Bronchial epithelial cell (primary cell): ENCODE data around the gene PBX1. TPM values are rescaled to one million over a fixed set of nuclear protein-coding genes. Genes with fewer than 3 reads are reported as not detected.

Experiments used
- DNase-seq: peaks from one replicate; pipeline ENCODE4 v3.0.0-alpha.2; 2010; ENCODE audit warnings: low read depth
- FAIRE-seq: peaks from 2 replicates; lab custom pipeline; 2011; peaks lifted over from hg19 to GRCh38; lab: Jason Lieb, UNC
- H3K27me3 ChIP-seq: 2 replicates; pipeline ENCODE4 v1.5.1; 2011; ENCODE audit warnings: low read length; ENCODE audit not compliant: control insufficient read depth, insufficient read depth
- H3K36me3 ChIP-seq: 2 replicates; pipeline ENCODE4 v1.5.1; 2011; ENCODE audit warnings: low read length; ENCODE audit not compliant: control insufficient read depth, insufficient read depth
- H3K4me3 ChIP-seq: 2 replicates; pipeline ENCODE4 v1.5.1; 2011; ENCODE audit warnings: mild to moderate bottlenecking, low read depth, low read length, control low read depth
- total RNA-seq: library from RNA; depleted of rRNA; stranded (reverse); fragments of >200 nt; gene quantifications from 2 replicates; pipeline ENCODE4 v1.2.1, GENCODE V29; 2014
- TF ChIP-seq, protein P1 (sequence below): IDR thresholded peaks from 2 replicates; pipeline ENCODE4 v1.5.1; 2011; ENCODE audit warnings: mild to moderate bottlenecking, moderate library complexity, low read length, control low read depth, inconsistent platforms; ENCODE audit not compliant: insufficient read depth, severe bottlenecking

The PBX1 gene
- total RNA-seq, 1 donor from 2014 or later, result 3.2 TPM

DNA sequence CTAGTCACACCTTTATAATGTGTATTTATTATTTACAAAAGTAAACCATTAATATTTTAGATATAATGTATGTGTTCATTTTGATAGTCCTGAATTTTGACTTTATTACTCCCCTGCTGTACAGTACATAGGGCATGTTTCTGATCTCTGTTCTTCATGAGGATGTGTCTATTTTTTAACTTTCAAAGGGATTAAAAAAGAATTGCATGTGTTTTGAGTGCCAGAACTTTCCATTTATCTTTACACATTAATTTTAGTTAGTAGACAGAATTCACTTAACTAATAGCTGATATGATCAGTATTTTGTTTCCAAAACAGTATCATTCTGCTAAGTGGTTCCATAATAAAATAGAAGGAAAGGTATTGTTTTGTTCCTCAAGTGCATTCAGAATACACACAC, 3.1 kb downstream of the PBX1 start:
- DNase-seq (peak; percentile 15), FAIRE-seq (no peak)
- TF ChIP-seq, protein P1, sequence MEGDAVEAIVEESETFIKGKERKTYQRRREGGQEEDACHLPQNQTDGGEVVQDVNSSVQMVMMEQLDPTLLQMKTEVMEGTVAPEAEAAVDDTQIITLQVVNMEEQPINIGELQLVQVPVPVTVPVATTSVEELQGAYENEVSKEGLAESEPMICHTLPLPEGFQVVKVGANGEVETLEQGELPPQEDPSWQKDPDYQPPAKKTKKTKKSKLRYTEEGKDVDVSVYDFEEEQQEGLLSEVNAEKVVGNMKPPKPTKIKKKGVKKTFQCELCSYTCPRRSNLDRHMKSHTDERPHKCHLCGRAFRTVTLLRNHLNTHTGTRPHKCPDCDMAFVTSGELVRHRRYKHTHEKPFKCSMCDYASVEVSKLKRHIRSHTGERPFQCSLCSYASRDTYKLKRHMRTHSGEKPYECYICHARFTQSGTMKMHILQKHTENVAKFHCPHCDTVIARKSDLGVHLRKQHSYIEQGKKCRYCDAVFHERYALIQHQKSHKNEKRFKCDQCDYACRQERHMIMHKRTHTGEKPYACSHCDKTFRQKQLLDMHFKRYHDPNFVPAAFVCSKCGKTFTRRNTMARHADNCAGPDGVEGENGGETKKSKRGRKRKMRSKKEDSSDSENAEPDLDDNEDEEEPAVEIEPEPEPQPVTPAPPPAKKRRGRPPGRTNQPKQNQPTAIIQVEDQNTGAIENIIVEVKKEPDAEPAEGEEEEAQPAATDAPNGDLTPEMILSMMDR, result no peak
- no peaks in the 10 kb centered on the region for H3K36me3 ChIP-seq
- no peaks in the 10 kb centered on the region for H3K27me3 ChIP-seq
- H3K4me3 ChIP-seq, result no peak overlapping the region

DNA sequence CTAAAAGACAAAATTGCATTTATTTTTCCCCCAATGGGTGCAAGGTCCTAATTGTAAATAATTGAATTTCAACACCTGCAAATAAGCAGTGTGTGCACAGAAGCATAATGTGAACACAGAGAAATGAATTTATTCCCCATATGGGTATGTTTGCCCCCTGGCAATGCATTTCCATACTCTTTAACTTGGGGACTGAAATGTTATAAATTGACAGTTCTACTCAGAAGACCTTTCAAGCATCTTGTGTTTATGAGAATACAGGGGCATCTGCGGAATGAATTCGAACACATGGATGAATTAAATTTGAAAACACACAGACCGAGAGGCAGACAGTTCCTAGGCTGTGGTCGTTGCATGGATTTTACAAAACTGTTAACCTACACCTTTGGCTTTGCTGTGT, 3.5 kb downstream of the PBX1 start:
- DNase-seq, result peak; percentile 23
- Histone ChIP-seq H3K36me3 (no peaks in the 10 kb centered on the region), H3K27me3 (no peaks in the 10 kb centered on the region), H3K4me3 (peak overlapping the region; percentile 13)
- TF ChIP-seq, protein P1, result no peak
- no peak for FAIRE-seq

DNA sequence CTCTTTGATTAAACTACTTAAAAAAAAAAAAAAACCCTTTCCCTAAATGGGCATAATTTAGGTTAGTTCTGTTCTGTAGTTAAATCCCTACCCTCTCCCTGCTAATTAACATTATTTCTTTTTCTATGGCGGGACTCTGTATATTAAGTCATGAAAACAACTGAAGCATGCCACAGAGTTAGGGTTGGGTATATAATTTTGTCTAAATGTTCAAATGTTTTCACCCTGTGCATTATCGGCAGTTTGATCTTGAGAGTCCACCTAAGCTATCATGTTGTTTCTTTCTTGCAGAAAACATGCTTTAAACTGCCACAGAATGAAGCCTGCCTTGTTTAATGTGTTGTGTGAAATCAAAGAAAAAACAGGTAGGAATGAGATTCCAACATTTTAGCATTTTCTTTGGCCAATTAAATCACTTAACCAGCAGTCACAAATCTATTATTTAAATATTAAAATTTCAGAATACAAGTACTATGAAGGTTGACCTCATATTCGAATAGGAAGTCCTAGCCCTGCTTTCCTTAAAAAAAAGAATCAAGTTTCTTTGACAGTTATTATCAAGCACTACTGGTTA, 4.0 kb downstream of the PBX1 start:
- TF ChIP-seq, protein P1, result no peak
- H3K27me3 ChIP-seq, result no peaks in the 10 kb centered on the region
- DNase-seq (peak; percentile 36), FAIRE-seq (no peak)
- no peaks in the 10 kb centered on the region for H3K36me3 ChIP-seq
- peak overlapping the region; percentile 13 for H3K4me3 ChIP-seq

GRCh38 chr1:164563721-164564360, 4.9 kb downstream of the PBX1 start:
- peak; percentile 29 for DNase-seq
- no peaks in the 10 kb centered on the region for H3K36me3 ChIP-seq
- TF ChIP-seq, protein P1, result no peak
- H3K4me3 ChIP-seq, result peak overlapping the region; percentile 13
- no peaks in the 10 kb centered on the region for H3K27me3 ChIP-seq
- no peak for FAIRE-seq

DNA sequence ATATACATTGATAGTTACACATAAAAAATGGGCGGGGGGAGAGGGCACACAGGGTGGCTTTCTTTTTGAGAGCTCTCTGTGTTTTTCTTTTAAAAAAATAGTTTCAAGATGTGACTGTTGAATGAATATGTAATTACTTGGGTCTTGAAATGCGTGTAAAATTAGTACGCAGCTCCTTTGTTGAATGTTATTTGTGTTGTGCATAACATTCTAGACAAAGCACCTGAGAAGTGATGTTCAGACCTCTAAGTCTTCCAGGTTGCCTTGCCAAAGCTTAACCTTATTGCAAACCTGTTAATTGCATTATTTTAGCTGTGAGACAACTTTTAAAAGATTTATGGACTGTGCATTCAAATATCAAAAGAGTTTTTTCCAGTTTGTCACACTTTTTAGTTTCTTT, 5.4 kb downstream of the PBX1 start:
- TF ChIP-seq, protein P1, result no peak
- no peak for FAIRE-seq
- DNase-seq, result no peak
- H3K4me3 ChIP-seq, result peak overlapping the region; percentile 14
- H3K27me3 ChIP-seq, result no peaks in the 10 kb centered on the region
- no peaks in the 10 kb centered on the region for H3K36me3 ChIP-seq

DNA sequence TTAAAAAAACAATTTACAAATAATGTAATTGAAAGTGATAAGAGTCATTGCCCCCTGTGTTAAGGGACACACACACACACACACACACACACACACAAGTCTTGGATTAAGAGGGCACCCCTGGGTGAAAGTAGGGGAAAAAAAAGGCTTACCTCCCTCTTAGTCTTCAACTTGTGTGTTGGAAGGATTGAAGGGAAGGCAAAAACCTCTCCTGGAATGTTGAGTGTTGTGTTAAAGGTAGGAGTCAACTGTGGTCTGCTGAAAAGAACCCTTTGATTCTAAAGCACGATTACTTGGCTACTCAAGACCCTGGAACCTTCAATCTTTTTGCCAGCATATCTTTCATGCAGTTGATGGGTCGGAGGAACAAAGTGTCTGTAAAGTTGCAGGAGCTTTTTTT, 6.4 kb downstream of the PBX1 start:
- Histone ChIP-seq H3K27me3 (no peaks in the 10 kb centered on the region), H3K36me3 (no peaks in the 10 kb centered on the region), H3K4me3 (no peak overlapping the region)
- TF ChIP-seq, protein P1, result no peak
- DNase-seq (peak; percentile 29), FAIRE-seq (no peak)
